ENCODE measurements around the gene GHRH. TPM values are rescaled to one million over a fixed set of nuclear protein-coding genes. Genes with fewer than 3 reads are reported as not detected.

Gene GHRH
- not detected in 2 replicates for total RNA-seq

GRCh38 chr20:37261714-37262113 lies at the start of gene GHRH:
Gene GHRH (minus strand): TSS chr20:37261814. CDS start chr20:37256889, 4,925 bp downstream.

Other genes starting within 250 kb of the GHRH start
- gene RBL1, start 165.8 kb downstream of the GHRH start, total RNA-seq, result 6.6 and 10.1 TPM in 2 replicates
- 210 and 217 TPM in 2 replicates for gene RPN2, start 82.5 kb downstream of the GHRH start, total RNA-seq
- 1.6 and 2.8 TPM in 2 replicates for gene MROH8, start 82.3 kb downstream of the GHRH start, total RNA-seq
- 11.8 and 12.7 TPM in 2 replicates for gene MANBAL, start 27.8 kb upstream of the GHRH start, total RNA-seq
- gene SRC, start 84.3 kb upstream of the GHRH start, total RNA-seq, result 37.4 and 41.1 TPM in 2 replicates

Measured in hair follicle dermal papilla cell (primary cell).